HG03521 (cell line): ENCODE data around the gene HOXB7.

ENCODE experiments used
- ATAC-seq: cut with Tn5 transposase; IDR thresholded peaks from one replicate; pipeline ENCODE4 v1.9.1; 2021; ENCODE audit warnings: mild to moderate bottlenecking, moderate library complexity; ENCODE audit not compliant: unreplicated experiment

HOXB7 gene

GRCh38 chr17:48568499-48569239 is 42.1 kb downstream of the HOXB7 start:
- ATAC-seq: no peak

- ATAC-seq: no peak
Observed at GRCh38 chr17:48567646-48568354, 43.0 kb downstream of the HOXB7 start.

DNA sequence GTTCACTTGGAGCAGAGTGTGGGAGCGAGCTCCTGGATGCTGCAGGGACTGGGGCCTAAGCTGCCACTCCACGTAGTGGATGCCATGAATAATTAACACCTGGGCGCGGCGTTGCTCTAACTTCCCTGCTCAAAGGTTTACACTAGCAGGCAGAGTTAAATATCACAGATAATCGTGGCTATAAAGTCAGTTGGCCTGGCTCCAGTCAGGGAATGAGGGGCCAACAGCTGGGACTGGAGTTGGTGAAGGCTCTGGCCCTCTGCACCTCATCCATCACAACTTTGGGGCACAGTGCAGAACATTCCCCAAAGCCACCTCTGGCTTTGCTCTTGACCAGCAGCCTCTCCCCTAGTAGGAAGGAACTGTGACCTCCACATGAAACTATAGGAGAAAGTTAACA is 43.6 kb downstream of the HOXB7 start:
- no peak for ATAC-seq

DNA sequence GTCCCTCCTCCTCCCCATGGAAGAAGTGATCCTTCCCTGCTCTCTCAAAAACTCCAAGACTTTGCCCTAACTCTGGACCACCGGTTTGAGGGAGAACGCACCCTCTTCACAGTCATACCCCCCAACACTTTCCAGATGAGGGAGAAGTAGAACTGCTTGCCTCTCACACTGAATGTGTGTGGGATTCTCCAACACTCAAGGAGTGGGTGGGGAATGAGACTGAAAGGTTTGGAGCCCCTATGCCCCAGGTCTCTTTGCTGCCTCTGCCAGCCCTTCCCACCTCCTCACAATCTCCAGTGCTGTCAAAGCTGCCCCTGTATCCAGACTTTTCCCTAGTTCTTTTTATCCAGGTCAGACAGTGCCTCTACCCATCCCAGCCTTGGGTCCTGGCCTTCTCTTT is 44.1 kb downstream of the HOXB7 start:
- no peak for ATAC-seq

- ATAC-seq: no peak
Observed at GRCh38 chr17:48565925-48566710, 44.7 kb downstream of the HOXB7 start.

- ATAC-seq: no peak
Observed at GRCh38 chr17:48565022-48565554, 45.7 kb downstream of the HOXB7 start.

DNA sequence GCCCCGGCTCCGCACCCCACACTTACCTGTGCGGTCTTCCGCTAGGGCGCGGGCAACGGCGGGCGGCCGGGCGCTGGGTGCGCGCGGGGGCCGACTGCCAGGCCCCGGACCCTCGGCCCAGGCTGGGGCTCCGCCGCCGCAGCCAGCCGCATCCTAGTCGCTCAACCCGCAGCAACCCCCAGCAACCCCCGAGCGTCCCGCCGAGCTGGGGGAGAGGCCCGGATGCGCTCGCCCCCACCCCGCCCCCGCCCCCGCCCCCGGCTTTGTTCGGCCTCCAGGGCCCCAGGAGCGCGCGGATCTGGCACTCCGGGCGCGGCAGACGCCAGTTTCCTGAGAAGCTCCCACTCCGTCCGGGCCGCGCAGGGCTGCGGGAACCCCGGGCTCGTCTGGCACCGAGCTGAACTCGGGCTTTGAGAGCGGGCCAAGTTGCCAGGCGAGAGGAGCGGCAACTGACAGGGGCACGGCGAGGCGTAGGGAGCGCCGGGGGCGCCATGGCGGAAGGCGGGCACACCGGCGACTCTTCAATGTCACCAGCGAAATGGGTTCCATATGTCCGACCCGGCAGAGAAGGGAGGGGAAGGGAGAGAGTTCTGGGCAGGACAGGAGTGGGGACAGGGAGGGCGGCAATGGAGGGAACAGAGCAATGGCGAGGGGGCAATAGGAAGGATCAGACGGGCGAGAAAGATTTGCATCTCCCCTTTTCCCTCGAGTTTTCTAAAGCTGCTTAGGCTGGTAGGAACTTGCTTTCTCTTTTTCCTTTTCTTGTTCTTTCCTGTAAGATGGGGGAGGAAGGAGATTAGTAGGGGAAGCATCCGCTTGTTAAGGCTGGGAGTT is 46.4 kb downstream of the HOXB7 start:
- ATAC-seq: no peak

DNA sequence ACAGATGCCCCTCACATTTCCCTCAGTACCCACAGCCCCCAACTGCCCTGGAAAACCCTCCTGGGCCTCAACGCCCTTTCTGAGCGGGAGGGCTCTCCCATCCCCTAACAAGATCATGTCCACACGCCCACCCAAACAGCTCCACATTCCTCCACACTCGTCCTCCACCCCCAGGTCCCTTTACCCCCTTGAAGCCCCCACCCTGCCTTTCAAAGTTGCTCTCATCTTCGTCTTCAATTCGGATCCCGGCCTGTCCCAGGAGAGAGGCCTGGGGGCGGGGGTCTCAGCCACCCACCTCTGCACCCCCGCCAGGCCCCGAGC is 47.0 kb downstream of the HOXB7 start:
- ATAC-seq: no peak

DNA sequence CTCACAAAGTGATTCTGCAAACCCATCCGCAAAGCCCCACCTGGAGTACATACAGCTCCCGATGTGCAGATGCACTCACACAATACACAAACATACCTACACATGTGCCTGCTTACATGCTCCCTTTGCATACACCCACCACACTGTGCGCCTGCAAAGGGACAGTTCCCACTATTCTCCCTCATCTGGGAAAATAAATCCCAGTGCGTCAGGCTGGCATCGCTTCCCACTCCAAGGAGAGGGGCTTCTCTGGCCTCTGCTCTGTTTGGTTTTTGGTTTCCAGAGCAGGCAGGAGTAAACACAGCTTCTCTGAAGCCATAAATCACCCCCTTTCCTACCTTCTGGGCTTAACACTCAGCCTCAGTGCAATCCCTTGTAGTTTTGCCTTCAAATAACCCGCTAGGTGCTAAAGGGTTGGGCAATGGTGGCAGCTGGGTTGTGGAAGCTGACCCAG is 47.4 kb downstream of the HOXB7 start:
- no peak for ATAC-seq

GRCh38 chr17:48562934-48563333 is 47.9 kb downstream of the HOXB7 start:
- ATAC-seq: no peak

- ATAC-seq: no peak
Observed at GRCh38 chr17:48561884-48562810, 48.7 kb downstream of the HOXB7 start.

DNA sequence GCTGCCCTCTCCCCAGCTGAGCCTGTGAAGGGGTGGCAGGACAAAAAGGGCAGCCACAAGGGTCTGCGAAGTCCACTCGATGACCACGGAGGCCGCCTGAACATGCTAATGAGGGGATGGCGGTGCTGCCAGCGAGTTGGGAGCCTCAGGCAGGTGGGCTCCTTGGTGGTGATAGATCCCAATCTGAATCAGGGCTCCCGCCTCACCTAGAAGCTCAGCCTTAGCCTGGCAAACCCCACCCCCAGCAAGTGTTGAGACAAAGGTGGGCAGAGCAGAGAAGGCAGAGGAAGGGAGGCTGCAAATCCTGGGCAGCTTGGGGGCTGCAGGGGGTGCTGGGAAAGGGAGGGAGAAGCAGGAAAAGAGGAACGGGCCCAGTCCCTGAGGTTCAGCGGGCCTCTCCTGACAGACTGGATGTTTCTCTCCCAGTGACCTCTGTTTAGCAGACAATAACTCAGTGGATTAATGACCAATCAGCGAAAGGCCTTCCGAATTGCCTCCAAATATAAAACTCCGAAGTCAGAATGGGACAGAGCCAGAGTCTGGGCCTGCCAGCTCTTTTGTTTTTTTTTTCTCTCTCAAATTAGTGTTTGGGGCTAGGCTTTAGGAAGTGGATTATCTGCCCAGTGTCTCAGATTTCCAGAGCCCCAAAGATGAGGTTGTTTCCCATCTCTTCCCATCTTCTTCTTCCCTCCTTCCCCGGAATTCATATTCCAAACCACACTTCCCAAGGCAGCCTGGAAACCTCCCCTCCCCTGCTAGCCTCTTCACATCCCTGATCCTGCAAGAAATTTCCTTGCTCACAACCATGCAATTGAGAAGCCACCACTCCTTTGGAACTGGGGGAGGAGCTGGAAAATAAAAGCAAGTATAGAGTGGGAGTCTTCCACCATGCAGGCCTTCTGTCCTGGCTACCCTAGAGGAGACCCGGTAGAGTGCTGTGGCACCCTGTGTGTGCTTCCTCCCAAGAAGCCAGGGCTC is 50.7 kb downstream of the HOXB7 start:
- no peak for ATAC-seq

DNA sequence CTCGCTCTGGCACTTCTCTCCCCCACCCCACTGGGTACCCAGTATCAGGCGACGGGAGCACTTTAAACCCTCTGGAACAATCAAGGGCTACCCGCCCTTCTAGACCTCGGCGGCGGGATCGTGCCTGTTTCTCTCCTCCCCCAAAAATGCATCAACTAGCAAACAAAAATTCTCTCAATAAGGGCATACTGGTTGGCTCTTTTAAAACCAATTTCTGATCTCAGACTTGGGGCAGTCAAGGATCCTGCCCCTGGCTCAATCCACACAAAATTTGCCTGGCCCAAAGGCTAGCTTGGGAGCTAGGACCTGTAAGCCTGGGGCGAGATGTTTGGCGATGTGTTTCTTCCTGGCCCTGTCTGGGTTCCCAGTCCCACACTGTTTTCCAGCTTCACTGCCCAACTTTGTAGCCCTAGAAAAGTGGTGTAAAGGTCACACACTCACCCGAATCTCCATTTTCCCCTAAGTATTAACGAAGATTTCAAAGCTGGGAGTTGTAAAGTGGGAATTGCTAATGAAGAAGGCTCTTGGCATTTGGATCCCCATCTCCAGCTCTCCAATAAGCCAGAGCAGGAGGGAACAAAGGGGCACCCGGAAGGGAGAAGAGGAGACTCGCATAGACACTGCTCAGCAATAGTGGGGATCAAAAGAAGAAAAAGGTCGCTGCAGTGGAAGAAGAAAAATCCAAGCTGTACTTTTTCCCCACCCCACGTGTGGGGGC is 51.5 kb downstream of the HOXB7 start:
- ATAC-seq: no peak

GRCh38 chr17:48558831-48559121 is 52.0 kb downstream of the HOXB7 start:
- no peak for ATAC-seq

DNA sequence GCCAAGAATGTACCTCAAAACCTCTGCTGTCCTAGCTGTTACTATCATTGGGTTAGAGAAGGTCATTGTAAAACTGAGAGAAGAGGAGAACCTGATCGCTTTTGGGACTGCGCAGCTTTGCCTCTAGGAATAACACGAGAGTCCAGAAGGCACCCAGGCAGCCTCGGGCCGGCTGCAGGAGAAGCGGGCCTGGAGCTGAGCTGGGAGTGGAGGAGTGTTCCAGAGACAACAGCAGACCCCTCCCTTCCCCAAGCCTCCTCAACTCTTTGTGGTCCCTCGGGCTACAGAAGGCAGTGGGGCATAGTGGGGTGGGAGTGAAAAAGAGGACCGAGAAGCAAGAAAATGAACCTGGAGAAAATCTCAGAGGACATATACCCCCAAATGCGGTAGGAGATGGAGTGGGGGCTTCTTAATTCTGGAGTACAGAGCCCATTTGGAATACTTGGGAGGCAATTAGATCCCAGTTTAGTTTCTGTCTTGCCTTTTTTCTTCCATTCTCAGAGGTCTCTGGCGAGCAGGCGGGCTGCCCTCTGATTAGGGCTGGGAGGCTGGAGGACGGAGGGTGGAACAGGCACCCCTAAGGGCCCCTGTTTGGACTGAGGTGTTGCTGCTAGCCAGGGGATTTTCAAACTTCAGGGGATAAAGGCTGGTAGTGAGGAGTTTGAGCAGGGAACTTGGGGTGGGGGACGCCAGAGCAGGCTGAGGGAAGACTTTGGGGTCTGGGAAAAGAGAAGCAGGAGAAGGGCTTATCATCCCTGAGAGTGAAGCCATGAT is 52.6 kb downstream of the HOXB7 start:
- no peak for ATAC-seq
